HK-2 (cell line): Measurements from ENCODE around the gene CNNM4.

Experiments
- DNase-seq: peaks from one replicate; pipeline ENCODE4 v3.0.0-alpha.2; 2018; ENCODE audit not compliant: unreplicated experiment

CNNM4 gene

DNA sequence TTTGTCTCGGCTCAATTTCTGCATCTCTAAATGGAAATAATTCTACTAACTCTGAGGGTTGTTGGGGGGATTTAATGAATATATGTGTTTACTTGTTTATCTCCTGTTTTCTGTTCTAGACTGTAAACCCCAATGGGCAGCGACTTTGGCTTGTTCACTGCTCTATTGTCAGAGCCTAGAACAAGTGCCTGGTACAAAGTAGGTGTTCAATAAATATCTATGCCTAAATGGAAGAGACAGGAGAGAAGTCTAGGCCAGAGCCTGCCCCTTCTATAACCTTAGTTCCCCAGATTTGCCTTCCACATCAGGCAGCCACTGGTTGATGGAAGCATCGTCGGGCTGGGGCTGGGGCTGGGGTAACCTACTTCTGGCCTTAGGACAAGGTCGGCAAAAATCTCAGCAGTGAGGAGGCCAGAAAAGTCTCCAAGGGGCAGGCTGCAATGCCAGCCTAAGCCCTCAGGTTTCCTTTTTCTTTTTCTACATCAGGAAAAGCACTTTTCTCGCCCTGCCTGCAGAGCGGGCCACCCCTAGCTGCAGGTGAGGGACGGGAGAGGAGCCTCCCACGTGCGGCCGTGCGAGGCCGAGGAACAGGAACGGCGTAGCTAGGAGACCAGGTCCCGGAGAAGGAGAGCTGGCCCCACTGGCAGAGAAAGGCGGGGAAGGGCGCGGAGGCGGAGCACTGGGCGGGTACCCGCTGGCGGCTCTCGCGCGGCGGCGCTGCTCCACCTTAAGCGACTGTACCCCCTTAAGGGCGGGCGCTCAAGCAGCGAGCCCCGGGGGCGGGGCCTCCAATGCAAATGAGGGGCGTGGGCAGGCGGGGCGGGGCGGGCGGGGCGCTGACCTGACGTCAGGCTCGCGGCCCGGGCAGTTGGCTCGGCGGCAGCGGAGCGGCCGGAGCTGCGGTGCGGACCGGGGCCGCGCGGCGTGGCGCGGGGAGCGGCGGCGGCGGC, at the start of gene CNNM4:
Gene CNNM4 (plus strand): TSS at position 867 of the 950 bp plus-strand sequence. CDS start 98 bp downstream, outside the sequence.
- DNase-seq: peak; percentile 96

DNA sequence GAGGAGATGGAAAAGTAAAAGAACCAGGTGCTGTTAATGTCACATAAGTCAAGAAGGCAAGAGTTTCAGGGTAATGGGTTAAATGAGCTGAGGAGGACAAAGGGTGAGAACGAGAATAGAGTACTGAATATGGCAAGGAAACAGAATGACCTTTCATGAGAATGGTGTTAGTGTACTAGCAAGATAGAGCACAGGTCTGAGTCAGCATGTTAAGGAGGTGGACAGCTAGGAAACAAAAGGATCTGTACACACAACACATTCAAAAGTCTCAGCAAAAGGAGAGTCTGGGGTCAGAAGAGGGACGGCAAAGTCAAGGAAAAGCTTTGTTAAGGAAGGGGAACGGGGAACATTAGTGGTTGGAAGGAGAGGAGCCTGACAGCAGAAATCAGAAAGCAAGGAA, 49.7 kb upstream of the CNNM4 start:
- no peak for DNase-seq

DNA sequence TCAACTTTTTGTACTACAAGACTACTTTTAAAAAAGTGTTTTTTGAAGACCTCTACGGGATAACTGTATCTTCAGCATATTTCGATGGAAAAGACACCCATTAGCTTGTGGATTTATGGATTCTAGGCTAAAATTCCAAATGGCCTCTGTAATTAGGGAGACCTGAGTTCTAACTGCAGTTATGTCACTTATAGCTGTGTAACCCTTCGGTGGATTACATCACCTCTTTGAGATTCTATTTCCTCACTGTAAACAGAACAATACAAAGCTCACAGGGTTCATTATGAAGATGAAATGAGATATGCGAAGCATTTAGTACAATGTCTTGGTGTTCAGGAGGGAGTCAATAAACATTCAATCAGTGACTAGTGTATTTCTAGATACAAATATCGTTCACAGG, 45.0 kb upstream of the CNNM4 start:
- DNase-seq: no peak

DNA sequence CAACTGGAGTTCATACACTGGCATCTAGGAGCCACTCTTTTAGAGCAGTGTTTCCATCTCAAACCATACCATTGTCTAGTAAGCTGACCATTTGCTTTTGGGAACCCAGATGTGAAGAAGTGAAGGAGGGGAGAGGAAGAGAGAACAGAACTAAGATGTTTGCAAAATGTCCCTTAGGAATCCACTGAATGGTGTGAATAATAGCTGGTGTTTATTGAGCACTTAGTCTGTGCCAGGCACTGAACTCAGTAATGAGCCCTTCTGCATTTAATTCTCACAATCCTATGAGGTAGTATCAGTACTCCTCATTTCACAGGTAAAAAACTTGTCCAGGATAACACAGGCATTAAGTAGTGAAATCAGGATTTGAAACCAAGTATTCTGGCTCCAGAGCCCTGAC, 44.3 kb upstream of the CNNM4 start:
- no peak for DNase-seq

DNA sequence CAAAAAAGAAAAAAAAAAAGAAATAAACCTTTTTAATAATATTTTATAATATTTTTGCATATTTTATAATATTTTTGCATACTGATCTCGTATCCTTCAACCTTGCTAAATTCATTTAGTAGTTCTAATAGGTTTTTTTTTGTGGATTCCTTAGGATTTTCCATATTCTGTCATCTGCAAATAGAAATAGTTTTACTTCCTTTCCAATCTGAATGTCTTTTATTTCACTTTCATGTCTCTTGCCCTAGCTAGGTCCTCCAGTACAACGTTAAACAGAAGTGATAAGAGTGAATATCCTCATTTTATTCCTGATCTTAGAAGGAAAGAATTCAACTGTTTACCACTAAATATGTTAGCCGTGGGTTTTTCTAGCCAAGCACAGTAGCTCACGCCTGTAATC, 34.6 kb upstream of the CNNM4 start:
- no peak for DNase-seq

DNA sequence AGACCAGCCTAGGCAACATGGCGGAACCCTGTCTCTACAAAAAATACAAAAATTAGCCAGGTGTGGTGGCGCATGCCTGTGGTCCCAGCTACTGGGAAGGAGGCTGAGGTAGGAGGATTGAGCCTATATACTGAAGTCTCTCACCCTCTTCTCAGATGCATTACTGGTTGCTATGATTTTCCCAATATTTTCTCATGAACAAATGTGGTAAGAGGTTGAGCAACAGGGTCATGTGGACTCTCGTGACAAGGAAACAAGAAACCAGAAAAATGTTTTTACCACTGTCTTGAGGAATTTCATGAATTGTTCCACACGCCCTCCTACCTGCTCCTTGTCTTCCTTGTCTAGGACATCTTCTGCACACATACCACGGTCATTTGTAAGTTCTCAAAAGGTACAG, 33.3 kb upstream of the CNNM4 start:
- no peak for DNase-seq

DNA sequence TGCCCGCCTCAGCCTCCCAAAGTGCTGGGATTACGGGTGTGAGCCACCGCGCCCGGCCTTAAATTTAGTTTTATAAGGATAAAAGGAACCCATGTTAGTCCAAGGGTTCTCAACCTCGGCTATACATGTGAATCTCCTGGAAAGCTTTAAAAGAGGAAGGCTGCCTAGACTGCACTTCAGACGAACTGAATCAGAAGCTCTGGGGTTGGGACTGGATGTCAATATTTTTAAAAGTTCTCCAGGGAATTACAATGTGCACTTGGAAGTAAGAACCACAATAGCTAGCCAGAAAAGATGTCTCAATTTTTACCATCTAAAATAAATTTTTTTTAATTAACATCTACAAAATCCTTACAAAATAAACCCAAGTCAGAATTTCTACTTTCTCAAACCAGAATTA, 31.0 kb upstream of the CNNM4 start:
- no peak for DNase-seq

DNA sequence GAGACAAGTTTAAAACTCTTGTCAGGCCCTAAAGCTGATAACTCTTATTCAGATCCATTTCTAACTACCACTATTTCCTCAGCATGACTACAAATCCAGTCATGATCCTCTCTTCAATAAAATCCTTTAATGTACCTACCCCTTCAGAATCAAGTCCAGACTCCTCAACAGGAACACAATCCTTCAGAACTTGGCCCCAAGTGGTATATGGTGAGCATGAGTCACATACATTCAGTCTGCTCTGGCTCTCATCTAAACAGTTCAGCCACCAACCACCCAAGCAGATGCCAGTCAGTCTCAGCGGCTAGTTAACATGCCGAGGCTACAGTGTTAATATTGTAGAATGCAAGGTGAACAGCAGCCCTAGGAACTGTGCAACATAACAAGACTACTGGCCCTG, 30.5 kb upstream of the CNNM4 start:
- DNase-seq: peak; percentile 4

DNA sequence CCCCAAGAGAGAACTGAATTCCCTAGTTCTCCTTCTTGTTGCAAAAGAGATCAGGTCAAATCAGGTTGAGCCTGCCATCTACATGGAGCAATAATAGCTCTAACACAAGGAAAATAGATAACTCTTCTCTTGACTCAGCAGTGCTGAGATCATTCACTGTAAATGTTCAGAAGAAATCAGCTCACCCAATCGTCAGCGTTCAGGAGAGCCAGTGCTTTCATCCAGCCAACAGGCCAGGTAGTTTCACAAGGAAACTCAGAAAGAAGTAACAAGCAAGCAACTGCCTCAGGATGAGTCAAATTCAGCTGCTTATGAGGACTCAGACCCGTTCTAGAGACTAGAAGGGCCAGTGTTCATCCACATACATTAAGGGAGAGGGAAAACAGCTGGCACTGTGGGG, 26.8 kb upstream of the CNNM4 start:
- DNase-seq: no peak

DNA sequence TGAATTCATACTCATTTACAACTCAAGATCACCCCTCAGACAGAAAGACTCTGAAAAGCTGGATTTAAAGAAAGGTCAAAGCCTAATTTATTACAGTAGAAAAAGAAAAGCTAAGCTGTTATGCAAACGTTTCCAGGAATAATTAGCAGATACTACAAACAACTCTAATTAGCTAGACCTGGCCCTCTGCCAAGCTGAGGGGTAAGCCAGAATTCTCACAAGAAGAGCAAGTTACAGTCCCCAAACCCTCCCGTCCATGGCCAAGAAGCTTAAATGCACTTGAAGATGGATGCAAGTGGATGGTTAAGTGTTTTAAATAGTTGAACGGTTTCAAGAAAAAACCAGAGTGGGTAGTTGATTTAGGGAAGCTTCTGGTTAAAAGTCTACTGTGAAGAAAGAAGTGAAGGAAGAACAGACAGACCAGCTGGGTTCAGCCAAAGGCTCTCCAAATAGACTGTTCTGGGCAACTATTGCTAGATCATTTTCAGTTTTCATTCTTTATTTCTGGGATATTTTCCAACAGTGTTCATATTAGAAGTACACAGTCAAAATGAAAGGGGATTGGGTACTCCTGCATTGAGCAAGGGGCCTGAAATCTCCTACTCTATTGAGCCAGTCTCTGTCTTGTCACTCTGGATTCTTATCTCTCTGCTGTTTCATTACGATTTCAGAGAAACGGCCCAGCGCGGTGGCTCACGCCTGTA, 25.7 kb upstream of the CNNM4 start:
- DNase-seq: no peak

DNA sequence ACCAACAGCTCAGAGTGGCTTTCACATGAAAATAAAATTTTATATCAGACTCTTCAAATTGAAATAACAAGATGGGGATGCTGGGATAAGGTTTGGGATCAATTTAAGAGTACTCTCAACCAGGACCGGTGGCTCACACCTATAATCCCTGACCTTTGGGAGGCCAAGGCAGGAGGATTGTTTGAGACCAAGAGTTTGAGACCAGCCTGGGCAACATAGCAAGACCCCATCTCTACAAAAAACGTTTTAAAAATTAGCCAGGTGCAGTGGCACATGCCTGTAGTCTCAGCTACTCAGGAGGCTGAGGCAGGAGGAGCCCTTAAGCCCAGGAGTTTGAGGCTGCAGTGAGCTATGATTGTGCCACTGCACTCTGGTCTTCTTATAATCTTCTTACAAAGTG, 23.5 kb upstream of the CNNM4 start:
- DNase-seq: no peak

DNA sequence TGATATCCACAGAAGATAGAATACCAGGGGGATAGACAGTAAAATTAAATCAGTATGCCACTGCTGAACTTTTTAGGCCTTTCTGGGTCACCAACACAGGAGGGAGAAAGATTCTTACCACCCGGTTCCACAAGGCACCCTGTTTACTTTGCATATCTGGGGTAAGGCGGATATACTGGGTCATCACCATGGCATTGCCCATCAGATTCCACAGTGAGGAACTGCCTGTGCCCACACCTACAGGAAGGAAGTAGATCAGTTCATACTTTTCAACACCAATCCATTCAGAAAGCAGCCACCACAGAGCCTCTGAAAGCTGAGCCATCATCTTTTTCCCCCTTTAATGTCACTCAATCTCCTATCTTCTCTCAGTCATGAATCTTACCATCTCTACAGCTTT, 22.9 kb upstream of the CNNM4 start:
- no peak for DNase-seq

DNA sequence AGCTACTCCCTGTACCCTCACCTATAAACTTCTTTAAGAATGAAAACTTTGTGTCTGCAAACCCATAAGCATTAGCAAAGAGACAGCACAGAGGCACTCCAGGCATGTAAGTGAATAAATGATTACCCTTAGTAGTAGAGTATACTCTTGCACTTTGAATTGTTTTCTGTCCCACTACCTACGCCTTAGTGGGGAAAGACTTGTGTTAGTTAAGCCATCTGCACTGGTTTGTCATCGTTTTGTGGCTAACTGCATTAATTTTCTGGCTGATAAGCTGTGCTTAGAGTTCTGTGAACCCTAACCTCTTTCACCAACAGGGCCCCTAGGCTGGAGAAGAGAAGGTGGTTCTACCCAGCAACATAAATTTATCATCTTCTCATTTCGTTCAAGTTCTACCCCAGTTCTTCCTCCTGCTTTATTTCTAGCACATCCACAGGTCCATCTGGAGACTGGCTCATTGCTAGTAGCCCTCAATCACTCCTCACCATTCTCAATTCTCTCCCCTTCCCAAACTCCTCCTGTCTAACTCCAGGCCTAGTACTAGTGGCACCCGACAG, 21.5 kb upstream of the CNNM4 start:
- DNase-seq: no peak

DNA sequence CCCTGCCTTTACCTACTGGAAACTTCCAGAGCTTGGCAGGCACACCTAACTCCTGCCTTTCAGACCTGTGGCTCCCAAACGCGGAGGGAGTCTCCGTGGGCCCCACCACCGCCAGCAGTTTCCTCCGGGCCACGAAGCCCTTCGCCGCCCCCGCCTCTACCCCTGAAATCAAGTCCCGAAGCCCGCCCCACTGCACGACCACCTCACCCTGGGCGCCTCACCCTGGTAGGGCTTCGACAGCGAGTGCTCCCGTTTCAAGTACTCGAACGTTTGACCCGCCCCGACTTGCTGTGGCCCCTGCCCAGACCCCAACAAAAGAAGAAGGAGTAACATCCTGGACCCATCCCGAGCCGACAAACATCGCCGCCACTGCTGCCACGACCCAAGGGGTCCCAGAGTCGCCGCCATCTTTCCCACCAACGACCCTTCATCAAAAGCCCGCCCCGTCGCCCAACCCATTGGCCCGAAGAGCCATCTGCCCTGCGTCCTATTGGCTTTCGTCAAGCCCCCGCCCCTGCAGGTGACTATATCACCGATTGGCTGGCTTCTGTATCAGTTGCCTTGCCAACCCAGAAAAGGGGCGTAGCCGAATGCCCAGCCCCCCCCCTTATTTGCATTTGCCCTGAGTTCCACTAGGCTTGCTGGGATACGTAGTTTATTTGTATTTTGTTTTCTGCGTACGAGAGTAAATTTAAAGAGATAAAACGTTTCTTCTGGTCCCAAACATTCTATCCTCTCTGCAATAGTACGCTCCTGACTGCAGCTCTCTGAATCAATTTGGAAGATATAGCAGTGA, 20.9 kb upstream of the CNNM4 start, which contains the start of gene LMAN2L:
Gene LMAN2L (minus strand): TSS at position 432 of the 796 bp plus-strand sequence. CDS start 24 bp downstream, at position 408.
- DNase-seq: peak; percentile 94

DNA sequence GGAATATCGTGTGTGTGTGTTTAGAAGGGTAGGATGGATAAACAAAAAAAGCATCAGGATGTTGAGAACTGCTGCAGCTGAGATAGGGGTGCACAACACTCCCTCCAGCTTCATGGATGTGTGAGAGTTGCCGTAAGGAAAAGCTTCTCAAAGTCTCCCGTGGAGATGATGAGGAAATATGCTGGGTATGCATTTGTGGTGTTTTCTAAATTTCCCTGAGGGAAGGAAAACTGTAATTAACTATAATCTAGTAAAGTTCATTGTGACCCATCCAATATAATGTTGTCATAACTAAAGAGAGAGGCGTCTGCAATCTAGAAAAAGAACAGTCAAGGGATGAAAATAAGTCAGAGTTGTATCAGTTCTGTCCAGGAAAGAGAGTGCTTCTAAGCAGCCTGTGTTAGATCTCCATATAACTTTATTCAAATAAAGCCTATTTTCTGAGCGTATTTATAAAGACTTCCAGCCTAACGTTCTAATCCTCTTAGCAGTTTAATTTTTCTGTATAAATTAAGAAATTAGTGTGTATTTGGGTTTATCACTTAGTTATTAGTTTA, 13.6 kb upstream of the CNNM4 start:
- DNase-seq: no peak

DNA sequence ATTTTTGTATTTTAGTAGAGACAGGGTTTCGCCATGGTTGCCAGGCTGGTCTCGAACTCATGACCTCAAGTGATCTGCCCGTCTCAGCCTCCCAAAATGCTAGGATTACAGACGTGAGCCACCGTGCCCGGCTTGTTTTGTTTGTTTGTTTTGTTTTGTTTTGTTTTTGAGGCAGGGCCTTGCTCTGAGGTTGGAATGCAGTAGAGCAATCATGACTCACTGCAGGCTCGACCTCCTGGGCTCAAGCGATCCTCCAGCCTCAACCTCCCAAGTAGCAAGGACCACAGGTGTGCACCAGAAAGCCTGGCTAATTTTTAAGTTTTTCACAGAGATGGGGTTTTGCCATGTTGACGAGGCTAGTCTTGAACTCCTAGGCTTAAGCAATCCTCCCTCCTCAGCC, 8.9 kb upstream of the CNNM4 start:
- no peak for DNase-seq

DNA sequence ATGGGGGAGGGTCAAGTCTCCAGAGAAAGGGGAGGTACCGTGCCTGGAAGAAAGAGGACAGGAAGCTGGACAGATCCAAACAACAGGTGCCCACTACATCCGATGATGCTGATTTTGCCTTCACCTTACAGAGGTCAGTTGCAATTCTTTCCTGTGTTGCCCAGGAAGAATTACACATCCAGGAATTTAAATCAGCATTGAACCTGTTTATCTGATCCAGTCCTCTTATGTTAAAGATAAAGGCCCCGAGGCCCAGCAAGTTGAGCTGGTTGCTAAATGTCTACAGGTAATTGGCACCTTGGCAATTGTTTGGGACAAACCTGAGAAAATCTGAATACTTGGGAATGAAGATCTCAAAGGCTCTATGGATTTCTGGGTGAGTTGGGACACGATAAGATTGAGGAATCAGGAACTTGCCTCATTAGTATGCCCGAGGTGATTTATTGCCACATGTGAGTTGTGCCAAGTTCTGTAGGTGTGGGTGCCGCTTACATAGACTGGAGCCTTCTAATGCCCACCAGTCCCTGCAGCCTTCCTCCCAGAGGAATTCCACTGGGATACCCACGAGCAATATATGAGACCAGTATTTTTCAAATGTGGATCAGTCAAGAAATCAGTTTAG, 6.9 kb upstream of the CNNM4 start:
- no peak for DNase-seq

DNA sequence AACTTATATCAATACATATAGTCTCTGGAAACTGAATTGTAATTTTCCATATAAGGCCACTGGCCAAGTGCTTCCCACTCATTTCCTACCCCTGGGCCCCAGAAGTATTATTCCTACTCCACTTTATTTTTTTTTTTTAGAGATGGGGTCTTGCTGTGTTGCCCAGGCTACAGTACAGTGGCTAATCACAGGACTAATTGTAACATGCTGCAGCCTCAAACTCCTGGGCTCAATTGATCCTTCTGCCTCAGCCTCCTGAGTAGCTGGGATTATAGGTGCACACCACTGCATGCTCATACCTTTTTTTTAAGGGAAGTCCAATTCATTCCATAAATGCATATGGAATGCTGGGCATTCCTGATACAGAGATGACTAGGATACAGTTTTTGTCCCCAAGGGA, 6.4 kb upstream of the CNNM4 start:
- DNase-seq: no peak

DNA sequence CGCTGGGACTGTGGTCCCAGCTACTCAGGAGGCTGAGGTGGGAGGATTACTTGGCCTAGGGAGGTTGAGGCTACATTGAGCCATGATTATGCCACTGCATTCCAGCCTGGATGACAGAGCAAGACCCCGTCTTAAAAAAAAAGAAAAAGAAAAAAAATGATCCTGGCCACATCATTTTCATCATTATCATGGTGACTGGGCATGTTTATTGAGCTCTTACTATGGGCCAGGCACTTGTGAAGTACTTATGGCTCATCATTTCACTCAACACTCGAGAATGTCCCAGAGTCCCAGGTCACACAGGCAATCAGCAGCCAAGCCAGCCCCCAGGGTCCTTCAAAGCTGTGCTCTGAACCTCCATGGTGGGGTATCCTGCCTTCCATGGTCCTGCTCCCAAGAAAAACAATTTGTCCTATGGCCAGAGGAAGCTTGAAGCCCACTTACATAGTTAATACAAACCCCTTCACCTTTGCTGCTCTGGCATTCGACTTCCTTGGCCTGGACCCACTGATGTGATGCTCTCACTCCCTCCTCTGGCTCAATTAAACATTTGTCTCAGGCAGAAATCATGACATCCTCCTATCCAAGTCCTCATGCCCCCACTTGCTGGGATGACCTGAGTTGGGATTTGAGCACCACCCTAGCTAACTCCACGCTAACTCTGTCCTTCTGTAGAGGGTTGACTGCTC, 3.8 kb upstream of the CNNM4 start:
- no peak for DNase-seq

DNA sequence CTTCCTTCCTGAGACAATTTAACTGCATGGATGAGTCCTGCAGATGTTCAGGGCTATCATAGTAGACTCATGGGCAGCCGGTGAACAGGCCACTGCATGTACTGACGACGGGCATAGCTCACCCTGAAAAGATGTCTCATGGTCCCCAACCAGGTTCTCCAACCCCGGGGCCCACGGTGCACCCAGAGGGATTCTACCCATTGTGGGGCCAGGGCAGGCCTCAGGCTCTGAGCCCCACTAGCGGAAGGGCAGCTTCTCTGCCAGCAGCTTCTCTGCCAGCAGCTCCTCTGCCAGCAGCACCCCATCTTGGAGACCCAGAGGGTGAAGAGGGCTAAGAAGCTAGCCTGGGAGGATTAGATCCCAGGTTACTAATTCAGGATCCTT, 3.2 kb upstream of the CNNM4 start:
- DNase-seq: no peak

DNA sequence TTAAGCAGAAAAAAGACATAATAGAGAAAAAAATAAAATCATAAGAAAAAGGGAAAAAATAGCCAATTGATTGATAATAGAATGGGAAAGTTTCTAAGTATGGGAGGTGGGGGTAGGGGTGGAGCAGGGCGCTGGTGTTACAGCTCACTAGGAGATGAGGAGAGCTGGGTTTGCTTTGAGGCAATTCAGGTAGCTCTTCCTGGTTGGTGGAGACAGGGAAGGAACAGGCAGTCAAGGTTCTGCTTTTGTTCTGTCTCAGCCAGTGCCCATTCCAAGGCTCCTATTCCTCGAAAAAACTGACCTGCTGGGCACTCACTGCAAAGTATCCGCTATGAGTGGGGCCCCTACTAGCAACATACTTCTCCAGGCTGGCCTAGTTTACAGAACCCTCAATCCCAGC, 1.7 kb upstream of the CNNM4 start:
- no peak for DNase-seq
